ENCODE measurements around the gene NUTM2D. TPM values are rescaled to one million over a fixed set of nuclear protein-coding genes. Genes with fewer than 3 reads are reported as not detected.

NUTM2D gene
- total RNA-seq, 1 experiment from 2014 or later, result 0.32 TPM

Small RNAs within 50 kb of the gene (small RNA-seq; reads per million reads assigned to genes)
- gene AL355334.1, result 0 reads per million in 2 experiments

Other genes starting within 250 kb of the NUTM2D start
- 0.11 and 0.67 TPM in 2 replicates for gene NUTM2A, start 132.3 kb upstream of the NUTM2D start, total RNA-seq (2014; rRNA removed; shearing (Covaris generic))
- 36.1 and 39.2 TPM in 2 replicates for gene MINPP1, start 147.1 kb downstream of the NUTM2D start, total RNA-seq (2014; rRNA removed; shearing (Covaris generic))